ENCODE measurements around the gene TRIP10.

GRCh38 chr19:6716610-6716970, 22.9 kb upstream of the TRIP10 start:
- no peak for TF ChIP-seq CTCF (conservative IDR thresholded peaks at IDR 0.05; ENCODE audit: low read length)
- no peak for TF ChIP-seq EZH2phosphoT487 (IDR thresholded peaks at IDR 0.05; ENCODE audit: borderline replicate concordance)
